Ishikawa (cell line): Measurements from ENCODE around the gene SNTA1.

ENCODE experiments used
- CEBPB ChIP-seq: IDR thresholded peaks from 2 replicates; pipeline ENCODE4 v1.6.1; 2012
- CREB1 ChIP-seq: IDR thresholded peaks from 2 replicates; pipeline ENCODE4 v1.6.1; 2012; ENCODE audit warnings: low read depth
- EGR1 ChIP-seq: IDR thresholded peaks from 2 replicates; pipeline ENCODE4 v1.6.1; 2012
- EP300 ChIP-seq: IDR thresholded peaks from 2 replicates; pipeline ENCODE4 v1.6.1; 2012; ENCODE audit warnings: borderline replicate concordance
- FOXM1 ChIP-seq: IDR thresholded peaks from 2 replicates; pipeline ENCODE4 v1.6.1; 2012; ENCODE audit warnings: low read depth, borderline replicate concordance
- NFIC ChIP-seq: IDR thresholded peaks from 2 replicates; pipeline ENCODE4 v1.6.1; 2012
- RAD21 ChIP-seq: IDR thresholded peaks from 2 replicates; pipeline ENCODE4 v1.6.1; 2012; ENCODE audit warnings: low read depth
- TAF1 ChIP-seq: IDR thresholded peaks from 2 replicates; pipeline ENCODE4 v1.6.1; 2012; ENCODE audit warnings: low read depth, mild to moderate bottlenecking
- TCF12 ChIP-seq: IDR thresholded peaks from 2 replicates; pipeline ENCODE4 v1.6.1; 2012; ENCODE audit warnings: low read depth
- TEAD4 ChIP-seq: IDR thresholded peaks from 2 replicates; pipeline ENCODE4 v1.6.1; 2012
- YY1 ChIP-seq: IDR thresholded peaks from 2 replicates; pipeline ENCODE4 v1.6.1; 2012; ENCODE audit warnings: low read depth
- ZBTB7A ChIP-seq: IDR thresholded peaks from 2 replicates; pipeline ENCODE4 v1.6.1; 2012; ENCODE audit warnings: low read depth
- TF ChIP-seq, protein P1 (sequence below): IDR thresholded peaks from 2 replicates; pipeline ENCODE4 v1.6.1; 2012
- TF ChIP-seq, protein P2 (sequence below): IDR thresholded peaks from 2 replicates; pipeline ENCODE4 v1.6.1; 2012
- TF ChIP-seq, protein P3 (sequence below): IDR thresholded peaks from 2 replicates; pipeline ENCODE4 v1.6.1; 2012; ENCODE audit warnings: low read depth, mild to moderate bottlenecking

The SNTA1 gene

DNA sequence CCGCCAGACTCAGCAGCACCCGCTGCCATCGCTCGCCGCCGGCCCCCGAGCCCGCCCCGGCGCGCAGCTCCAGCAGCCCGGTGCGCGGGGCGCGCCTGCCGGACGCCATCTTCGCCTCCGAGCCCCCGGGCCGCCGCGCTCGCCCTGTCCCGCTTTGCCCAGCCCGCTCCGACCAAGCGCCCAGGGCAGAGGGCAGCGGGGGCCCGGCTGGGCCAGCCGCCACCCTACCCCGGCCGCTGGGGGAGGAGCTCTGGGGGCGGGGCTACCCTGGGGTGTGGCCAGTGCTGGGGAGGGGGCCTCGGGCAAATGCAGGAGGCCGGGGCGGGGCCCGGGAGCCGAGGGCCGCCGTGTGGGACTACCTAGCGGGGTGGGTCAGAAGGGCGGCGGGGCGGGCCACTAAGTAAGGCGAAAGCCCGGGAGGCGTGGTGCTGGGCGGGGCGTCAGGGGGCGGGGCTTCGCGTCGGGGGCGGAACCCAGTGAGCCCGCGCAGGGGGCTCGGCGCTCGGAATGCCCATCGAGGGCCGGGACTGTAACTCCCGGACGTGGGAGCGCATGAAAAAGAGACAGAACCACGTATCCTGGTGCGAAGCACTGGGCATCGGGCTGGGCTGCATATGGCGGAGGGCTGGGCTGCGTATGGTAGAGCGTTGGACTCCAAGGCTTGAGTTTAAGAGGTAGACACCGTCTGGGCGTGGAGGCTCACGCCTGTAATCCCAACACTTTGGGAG lies at the start of gene SNTA1:
Gene SNTA1, minus strand, starts transcription at position 252 of the 728 bp plus-strand sequence. Its CDS starts 143 bp downstream, at position 109.
- TF ChIP-seq ZBTB7A (no peak), TAF1 (peak; percentile 45; the same call in 1 of the 2 replicates), TEAD4 (peak; percentile 29; the same call in 1 of the 2 replicates), YY1 (peak; percentile 64), TCF12 (no peak; the same call in 1 of the 2 replicates)
- TF ChIP-seq, protein P1, sequence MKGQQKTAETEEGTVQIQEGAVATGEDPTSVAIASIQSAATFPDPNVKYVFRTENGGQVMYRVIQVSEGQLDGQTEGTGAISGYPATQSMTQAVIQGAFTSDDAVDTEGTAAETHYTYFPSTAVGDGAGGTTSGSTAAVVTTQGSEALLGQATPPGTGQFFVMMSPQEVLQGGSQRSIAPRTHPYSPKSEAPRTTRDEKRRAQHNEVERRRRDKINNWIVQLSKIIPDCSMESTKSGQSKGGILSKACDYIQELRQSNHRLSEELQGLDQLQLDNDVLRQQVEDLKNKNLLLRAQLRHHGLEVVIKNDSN = peak; percentile 32; the same call in 1 of the 2 replicates
- TF ChIP-seq, protein P2, sequence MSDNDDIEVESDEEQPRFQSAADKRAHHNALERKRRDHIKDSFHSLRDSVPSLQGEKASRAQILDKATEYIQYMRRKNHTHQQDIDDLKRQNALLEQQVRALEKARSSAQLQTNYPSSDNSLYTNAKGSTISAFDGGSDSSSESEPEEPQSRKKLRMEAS = peak; percentile 95

DNA sequence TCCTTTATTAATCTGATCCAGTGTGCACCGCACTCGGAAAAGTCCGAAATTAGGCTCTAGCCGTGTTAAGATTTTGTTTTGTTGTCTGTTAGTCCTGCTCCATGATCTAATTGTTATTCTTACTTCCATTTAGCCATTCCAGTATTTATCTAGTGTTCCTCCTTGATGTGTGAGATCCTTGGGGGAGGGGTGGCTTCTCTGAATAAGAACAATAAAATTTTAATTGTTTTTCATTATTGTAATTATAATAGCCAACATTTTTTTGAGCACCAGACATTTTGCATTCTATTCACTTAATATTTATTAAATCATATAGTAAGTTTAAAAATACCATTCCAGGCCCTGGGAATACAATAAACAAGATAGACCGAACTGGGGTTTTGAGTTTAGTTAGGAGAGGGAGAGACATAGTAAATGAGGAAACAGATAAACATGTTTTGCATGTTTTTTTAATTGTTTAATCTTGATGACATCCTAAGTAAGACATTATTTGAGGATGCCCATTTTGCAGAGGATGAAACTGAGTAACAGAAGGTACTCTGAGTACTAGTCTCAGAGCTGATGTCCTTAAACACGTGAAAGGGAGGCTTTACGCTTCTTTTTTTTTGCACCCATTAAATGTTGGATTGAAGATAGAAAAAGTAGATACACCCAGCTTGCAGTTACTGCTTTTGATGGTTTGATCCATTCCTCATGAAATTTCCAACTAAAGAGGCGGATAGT lies 47.5 kb upstream of the SNTA1 start:
- TF ChIP-seq FOXM1 = no peak
- no peak for TF ChIP-seq TAF1
- no peak for TF ChIP-seq NFIC
- TF ChIP-seq TCF12 = no peak
- no peak for TF ChIP-seq TEAD4

DNA sequence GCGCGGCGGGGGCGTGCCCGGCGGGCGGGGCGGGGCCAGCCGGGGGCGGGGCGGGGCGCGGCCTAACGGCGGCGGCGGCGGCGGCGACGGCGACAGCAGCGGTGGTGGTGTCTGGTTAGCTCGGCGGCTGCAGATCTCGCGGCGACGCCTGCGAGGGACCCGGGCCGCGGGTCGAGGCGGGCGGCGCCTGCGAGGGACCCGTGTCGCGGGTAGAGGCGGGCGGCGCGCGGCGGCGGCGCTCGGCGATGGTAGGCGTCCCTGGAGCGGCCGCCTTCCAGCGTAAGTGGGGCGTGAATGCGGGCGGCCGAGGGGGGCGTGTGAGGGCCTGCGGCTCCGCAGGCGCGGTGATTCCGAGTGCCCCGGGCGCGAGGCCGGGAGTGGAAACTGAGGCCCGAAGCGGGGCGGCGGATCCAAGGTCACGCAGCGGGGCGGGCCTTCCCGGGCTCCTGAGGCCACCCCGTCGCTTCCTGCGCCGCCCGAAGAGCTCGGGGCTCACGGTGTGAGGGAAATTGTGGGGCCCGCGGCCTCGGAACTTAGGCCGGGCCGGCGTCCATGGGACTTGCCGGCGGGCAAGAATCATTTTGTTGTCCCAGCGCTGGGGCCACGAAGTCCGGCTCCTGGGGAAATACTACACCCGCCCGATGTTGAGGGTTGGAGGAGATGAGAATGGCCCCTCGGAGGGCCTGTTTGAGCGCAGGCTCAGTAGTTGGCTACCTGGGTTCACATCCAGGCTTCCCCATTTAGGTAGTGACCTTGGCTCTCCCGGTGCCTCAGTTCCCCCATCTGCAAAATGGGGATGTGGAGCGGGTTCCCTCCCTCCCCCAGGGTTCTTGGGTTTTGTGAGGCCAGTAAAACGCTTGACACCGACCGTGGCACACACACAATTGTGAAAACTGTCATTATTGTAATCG lies 46.7 kb upstream of the SNTA1 start, which contains the start of gene CBFA2T2:
Gene CBFA2T2, plus strand, starts transcription at position 74 of the 911 bp plus-strand sequence. Its CDS starts 172 bp downstream, at position 246.
- TF ChIP-seq TEAD4 (no peak), RAD21 (no peak), CEBPB (no peak), NFIC (no peak), EGR1 (no peak), TAF1 (peak; percentile 5; the same call in 1 of the 2 replicates), YY1 (0 out of 2 replicates have a peak, but pooled peaks have one; percentile 2), ZBTB7A (0 out of 2 replicates have a peak, but pooled peaks have one; percentile 18), CREB1 (no peak), EP300 (no peak)
- TF ChIP-seq, protein P1 = no peak
- TF ChIP-seq, protein P2 = no peak; the same call in none of the 2 replicates
- TF ChIP-seq, protein P3, sequence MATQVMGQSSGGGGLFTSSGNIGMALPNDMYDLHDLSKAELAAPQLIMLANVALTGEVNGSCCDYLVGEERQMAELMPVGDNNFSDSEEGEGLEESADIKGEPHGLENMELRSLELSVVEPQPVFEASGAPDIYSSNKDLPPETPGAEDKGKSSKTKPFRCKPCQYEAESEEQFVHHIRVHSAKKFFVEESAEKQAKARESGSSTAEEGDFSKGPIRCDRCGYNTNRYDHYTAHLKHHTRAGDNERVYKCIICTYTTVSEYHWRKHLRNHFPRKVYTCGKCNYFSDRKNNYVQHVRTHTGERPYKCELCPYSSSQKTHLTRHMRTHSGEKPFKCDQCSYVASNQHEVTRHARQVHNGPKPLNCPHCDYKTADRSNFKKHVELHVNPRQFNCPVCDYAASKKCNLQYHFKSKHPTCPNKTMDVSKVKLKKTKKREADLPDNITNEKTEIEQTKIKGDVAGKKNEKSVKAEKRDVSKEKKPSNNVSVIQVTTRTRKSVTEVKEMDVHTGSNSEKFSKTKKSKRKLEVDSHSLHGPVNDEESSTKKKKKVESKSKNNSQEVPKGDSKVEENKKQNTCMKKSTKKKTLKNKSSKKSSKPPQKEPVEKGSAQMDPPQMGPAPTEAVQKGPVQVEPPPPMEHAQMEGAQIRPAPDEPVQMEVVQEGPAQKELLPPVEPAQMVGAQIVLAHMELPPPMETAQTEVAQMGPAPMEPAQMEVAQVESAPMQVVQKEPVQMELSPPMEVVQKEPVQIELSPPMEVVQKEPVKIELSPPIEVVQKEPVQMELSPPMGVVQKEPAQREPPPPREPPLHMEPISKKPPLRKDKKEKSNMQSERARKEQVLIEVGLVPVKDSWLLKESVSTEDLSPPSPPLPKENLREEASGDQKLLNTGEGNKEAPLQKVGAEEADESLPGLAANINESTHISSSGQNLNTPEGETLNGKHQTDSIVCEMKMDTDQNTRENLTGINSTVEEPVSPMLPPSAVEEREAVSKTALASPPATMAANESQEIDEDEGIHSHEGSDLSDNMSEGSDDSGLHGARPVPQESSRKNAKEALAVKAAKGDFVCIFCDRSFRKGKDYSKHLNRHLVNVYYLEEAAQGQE = no peak

DNA sequence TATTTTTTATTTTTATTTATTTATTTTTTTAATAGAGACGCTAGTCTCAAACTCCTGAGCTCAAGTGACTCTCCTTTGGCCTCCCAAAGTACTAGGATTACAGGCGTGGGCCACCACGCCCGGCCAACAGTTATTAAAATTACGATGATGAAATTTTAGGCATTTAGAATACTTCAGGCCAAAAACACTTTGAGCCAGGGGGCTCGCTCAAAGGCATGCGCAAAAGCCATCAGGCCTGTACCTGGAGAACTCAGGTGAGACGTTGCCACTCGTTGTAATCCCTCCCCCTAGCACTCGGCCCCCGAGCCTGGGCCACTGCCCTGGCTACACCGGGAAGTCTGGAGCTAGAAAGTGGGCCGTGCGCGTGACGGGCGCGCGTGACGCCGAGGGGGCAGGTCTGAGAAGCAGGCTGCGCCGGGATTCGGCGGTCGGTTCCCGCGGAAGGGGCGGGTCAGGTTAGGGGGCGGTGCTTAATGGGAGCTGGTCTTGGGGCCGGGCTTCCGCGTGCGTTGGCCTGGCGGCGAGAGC lies 46.0 kb upstream of the SNTA1 start:
- TF ChIP-seq RAD21 = no peak
- TF ChIP-seq, protein P1 = peak; percentile 83
- no peak for TF ChIP-seq YY1
- no peak for TF ChIP-seq ZBTB7A
- 0 out of 2 replicates have a peak, but pooled peaks have one; percentile 8 for TF ChIP-seq TEAD4
- TF ChIP-seq, protein P2 = peak; percentile 87
- no peak for TF ChIP-seq EGR1
- no peak for TF ChIP-seq TCF12
- TF ChIP-seq EP300 = no peak
- TF ChIP-seq CREB1 = peak; percentile 65
- TF ChIP-seq TAF1 = peak; percentile 56; the same call in 1 of the 2 replicates
- no peak for TF ChIP-seq FOXM1
- no peak for TF ChIP-seq CEBPB
- TF ChIP-seq, protein P3 = no peak
- no peak for TF ChIP-seq NFIC
